Chondrocyte (in vitro differentiated cells): ENCODE data around the gene RAP2A. TPM values are rescaled to one million over a fixed set of nuclear protein-coding genes. Genes with fewer than 3 reads are reported as not detected.

Experiments
- DNase-seq: peaks from one replicate; pipeline ENCODE4 v3.0.0; 2021; ENCODE audit warnings: mixed read lengths, low spot score
- H3K27ac Mint-ChIP-seq: one replicate; pipeline ENCODE4 v1.8.0; 2021; ENCODE audit warnings: mild to moderate bottlenecking, moderate library complexity, mixed read lengths; ENCODE audit not compliant: unreplicated experiment
- H3K27me3 Mint-ChIP-seq: 2 replicates; pipeline ENCODE4 v1.8.0; 2021; ENCODE audit warnings: low read depth, mixed read lengths
- H3K36me3 Mint-ChIP-seq: 2 replicates; pipeline ENCODE4 v1.8.0; 2021; ENCODE audit warnings: low read depth, mixed read lengths
- H3K4me1 Mint-ChIP-seq: 2 replicates; pipeline ENCODE4 v1.8.0; 2021; ENCODE audit warnings: low read depth, mild to moderate bottlenecking, mixed read lengths
- H3K4me3 Mint-ChIP-seq: one replicate; pipeline ENCODE4 v1.8.0; 2021; ENCODE audit warnings: mild to moderate bottlenecking, moderate library complexity, mixed read lengths; ENCODE audit not compliant: unreplicated experiment
- H3K9me3 Mint-ChIP-seq: 2 replicates; pipeline ENCODE4 v1.8.0; 2021; ENCODE audit warnings: low read depth, mixed read lengths
- CTCF ChIP-seq: fragments of 200-600 bp; sonication (generic); IDR thresholded peaks from 2 replicates; pipeline ENCODE4 v1.5.0; 2021; ENCODE audit warnings: antibody characterized with exemption, mild to moderate bottlenecking, moderate library complexity
- total RNA-seq: library from RNA; stranded (reverse); gene quantifications from 3 replicates; pipeline ENCODE4 v1.2.1, GENCODE V29; 2021

Gene RAP2A
- total RNA-seq, 1 donor from 2014 or later = 48.0 TPM

GRCh38 chr13:97394542-97394941 is 39.4 kb upstream of the RAP2A start:
- Mint-ChIP-seq H3K4me1 (peaks cover 15% of the 10 kb centered on the region), H3K9me3 (no peaks in the 10 kb centered on the region), H3K4me3 (no peak overlapping the region), H3K27me3 (no peaks in the 10 kb centered on the region), H3K27ac (no peak overlapping the region), H3K36me3 (peaks cover 4% of the 10 kb centered on the region)
- no peak for DNase-seq
- no peak for TF ChIP-seq CTCF

- Mint-ChIP-seq H3K9me3 (no peaks in the 10 kb centered on the region), H3K36me3 (peaks cover 4% of the 10 kb centered on the region), H3K27me3 (no peaks in the 10 kb centered on the region), H3K4me3 (no peak overlapping the region), H3K27ac (no peak overlapping the region), H3K4me1 (peaks cover 15% of the 10 kb centered on the region)
- no peak for TF ChIP-seq CTCF
- no peak for DNase-seq
Observed at GRCh38 chr13:97395447-97396136, 38.4 kb upstream of the RAP2A start.

- Mint-ChIP-seq H3K4me1 (peaks cover 3% of the 10 kb centered on the region), H3K36me3 (peaks cover 4% of the 10 kb centered on the region), H3K27ac (no peak overlapping the region), H3K4me3 (no peak overlapping the region), H3K9me3 (peaks cover 6% of the 10 kb centered on the region), H3K27me3 (no peaks in the 10 kb centered on the region)
- no peak for TF ChIP-seq CTCF
- no peak for DNase-seq
Observed at GRCh38 chr13:97397267-97397666, 36.7 kb upstream of the RAP2A start.

- H3K27me3 Mint-ChIP-seq = no peaks in the 10 kb centered on the region
- H3K4me1 Mint-ChIP-seq = peaks cover 9% of the 10 kb centered on the region
- H3K9me3 Mint-ChIP-seq = peaks cover 7% of the 10 kb centered on the region
- TF ChIP-seq CTCF = no peak
- H3K36me3 Mint-ChIP-seq = no peaks in the 10 kb centered on the region
- no peak overlapping the region for H3K27ac Mint-ChIP-seq
- DNase-seq = no peak
- no peak overlapping the region for H3K4me3 Mint-ChIP-seq
Observed at GRCh38 chr13:97401421-97401820, 32.5 kb upstream of the RAP2A start.

- Mint-ChIP-seq H3K4me1 (peaks cover 17% of the 10 kb centered on the region), H3K4me3 (no peak overlapping the region), H3K27ac (no peak overlapping the region), H3K36me3 (no peaks in the 10 kb centered on the region), H3K9me3 (peaks cover 10% of the 10 kb centered on the region), H3K27me3 (no peaks in the 10 kb centered on the region)
- TF ChIP-seq CTCF = no peak
- DNase-seq = no peak
Observed at GRCh38 chr13:97403893-97404750, 29.8 kb upstream of the RAP2A start.
